Uterus (tissue), 2 donors: ENCODE measurements around the gene TIGD3.

Source experiments
- POLR2A ChIP-seq, 2 donors: fragments of 450-650 bp; IDR thresholded peaks; one replicate each; pipeline ENCODE4 v1.6.1; 2016; ENCODE audit warnings: antibody characterized with exemption in 2 of 2, mild to moderate bottlenecking in 1 of 2, moderate library complexity in 1 of 2
- TF ChIP-seq, protein P1 (sequence below), 4 experiments: fragments of 200-600 bp in 2 of 4; fragments of 450-650 bp in 2 of 4; sonication (generic) in 2 of 4; IDR thresholded peaks; one replicate each; pipeline ENCODE4 v1.5.1; 2016 to 2019; ENCODE audit warnings: antibody characterized with exemption in 4 of 4, mild to moderate bottlenecking in 2 of 4, moderate library complexity in 1 of 4

DNA sequence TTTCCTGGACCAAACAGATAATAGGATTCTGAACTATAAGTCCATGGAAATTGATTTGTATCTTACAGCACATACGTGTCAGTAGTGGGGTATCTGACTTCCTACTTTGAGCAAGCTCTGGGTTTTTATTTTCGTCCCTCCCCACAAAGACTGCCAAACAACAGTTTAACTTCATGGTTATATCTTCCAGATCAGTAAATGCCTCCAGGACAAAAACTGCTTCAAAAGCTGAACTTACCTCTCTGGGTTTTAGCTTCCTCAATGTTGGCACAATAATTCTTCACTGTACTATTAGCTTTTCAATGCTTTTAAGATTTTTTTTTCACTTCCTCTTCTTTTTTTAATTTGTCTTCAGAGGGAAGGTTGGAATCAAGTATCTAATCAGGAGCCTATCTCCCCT, 25.1 kb upstream of the TIGD3 start:
- TF ChIP-seq POLR2A (IDR thresholded peaks at IDR 0.05), result no peak
- TF ChIP-seq, protein P1, sequence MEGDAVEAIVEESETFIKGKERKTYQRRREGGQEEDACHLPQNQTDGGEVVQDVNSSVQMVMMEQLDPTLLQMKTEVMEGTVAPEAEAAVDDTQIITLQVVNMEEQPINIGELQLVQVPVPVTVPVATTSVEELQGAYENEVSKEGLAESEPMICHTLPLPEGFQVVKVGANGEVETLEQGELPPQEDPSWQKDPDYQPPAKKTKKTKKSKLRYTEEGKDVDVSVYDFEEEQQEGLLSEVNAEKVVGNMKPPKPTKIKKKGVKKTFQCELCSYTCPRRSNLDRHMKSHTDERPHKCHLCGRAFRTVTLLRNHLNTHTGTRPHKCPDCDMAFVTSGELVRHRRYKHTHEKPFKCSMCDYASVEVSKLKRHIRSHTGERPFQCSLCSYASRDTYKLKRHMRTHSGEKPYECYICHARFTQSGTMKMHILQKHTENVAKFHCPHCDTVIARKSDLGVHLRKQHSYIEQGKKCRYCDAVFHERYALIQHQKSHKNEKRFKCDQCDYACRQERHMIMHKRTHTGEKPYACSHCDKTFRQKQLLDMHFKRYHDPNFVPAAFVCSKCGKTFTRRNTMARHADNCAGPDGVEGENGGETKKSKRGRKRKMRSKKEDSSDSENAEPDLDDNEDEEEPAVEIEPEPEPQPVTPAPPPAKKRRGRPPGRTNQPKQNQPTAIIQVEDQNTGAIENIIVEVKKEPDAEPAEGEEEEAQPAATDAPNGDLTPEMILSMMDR (IDR thresholded peaks at IDR 0.05), result no peak
